ENCODE data around the gene MTA3.

MTA3 gene

GRCh38 chr2:42795841-42796301 lies 227.4 kb downstream of the MTA3 start:
- DNase-seq = no peak
- TF ChIP-seq POLR2A (IDR thresholded peaks at IDR 0.05; ENCODE audit: low read length) = no peak

DNA sequence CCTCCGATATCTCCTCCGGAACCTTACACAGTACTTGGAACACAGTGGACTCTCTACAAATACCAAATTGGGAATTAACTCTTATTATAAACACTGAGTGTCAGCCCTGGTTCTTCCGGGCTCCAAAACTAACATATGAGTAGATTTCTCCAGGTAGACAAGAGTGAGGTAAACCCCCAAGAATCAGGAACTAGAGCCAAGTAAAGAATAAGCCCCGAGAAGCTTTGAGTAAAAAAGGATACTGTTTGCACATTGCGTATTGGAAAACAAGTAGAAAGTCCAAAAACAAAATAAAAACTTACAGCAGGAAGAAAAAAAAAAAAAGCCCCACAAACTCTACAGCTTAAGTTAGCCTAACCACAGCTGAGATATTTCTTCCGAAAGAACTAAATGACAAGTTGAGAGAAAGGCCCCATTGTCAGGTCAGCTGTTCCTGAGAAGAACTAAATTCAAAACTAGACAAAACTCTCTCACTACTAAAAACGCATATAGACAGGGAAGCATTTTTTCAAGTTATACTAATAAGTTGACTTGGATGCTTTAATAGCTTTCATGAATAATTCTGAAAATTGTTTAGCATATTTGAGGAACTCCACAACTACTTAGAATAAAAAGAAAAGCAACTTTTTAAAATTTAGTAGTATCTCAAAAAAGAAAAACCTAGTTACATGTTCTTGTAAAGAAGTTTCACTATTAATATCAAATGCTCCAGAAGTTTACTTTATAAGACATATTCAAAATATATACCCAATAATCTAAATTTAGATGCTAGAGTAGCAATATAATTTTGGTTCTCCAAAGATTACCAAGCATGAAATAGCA lies 228.2 kb downstream of the MTA3 start:
- TF ChIP-seq POLR2A (IDR thresholded peaks at IDR 0.05; ENCODE audit: low read length) (no peak), GATA1 (IDR thresholded peaks at IDR 0.05; ENCODE audit: low read depth, low read length) (no peak)
- DNase-seq = no peak

GRCh38 chr2:42797281-42797680 lies 228.8 kb downstream of the MTA3 start:
- TF ChIP-seq GATA1 (IDR thresholded peaks at IDR 0.05; ENCODE audit: low read depth, low read length) (no peak), POLR2A (IDR thresholded peaks at IDR 0.05; ENCODE audit: low read length) (no peak)
- no peak for DNase-seq

DNA sequence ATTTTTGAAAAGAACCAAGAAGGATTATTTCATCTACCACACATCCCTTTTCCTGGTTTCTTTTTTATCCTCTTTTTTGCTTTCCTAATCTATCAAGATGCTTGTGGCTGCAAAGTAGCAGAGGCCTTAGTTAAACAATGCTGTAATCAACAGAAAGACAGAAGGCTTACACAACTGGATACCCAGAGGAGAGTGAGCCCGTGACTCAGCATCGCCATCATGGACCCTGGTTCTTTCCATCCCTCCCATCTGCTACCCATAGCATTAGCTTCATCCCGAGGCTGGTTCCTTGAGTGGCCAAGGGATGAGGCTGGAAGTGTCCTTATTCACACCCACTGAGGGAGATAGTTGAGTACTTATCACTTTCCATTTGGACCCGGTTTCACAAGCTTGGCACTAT lies 231.4 kb downstream of the MTA3 start:
- TF ChIP-seq GATA1 (IDR thresholded peaks at IDR 0.05; ENCODE audit: low read depth, low read length) (no peak), POLR2A (IDR thresholded peaks at IDR 0.05; ENCODE audit: low read length) (no peak)
- no peak for DNase-seq

GRCh38 chr2:42800461-42800962 lies 232.1 kb downstream of the MTA3 start:
- TF ChIP-seq GATA1 (IDR thresholded peaks at IDR 0.05; ENCODE audit: low read depth, low read length) = no peak
- TF ChIP-seq POLR2A (IDR thresholded peaks at IDR 0.05; ENCODE audit: low read length) = no peak
- DNase-seq = no peak

GRCh38 chr2:42800981-42801380 lies 232.5 kb downstream of the MTA3 start:
- TF ChIP-seq POLR2A (IDR thresholded peaks at IDR 0.05; ENCODE audit: low read length) = no peak
- TF ChIP-seq GATA1 (IDR thresholded peaks at IDR 0.05; ENCODE audit: low read depth, low read length) = no peak
- DNase-seq = no peak

DNA sequence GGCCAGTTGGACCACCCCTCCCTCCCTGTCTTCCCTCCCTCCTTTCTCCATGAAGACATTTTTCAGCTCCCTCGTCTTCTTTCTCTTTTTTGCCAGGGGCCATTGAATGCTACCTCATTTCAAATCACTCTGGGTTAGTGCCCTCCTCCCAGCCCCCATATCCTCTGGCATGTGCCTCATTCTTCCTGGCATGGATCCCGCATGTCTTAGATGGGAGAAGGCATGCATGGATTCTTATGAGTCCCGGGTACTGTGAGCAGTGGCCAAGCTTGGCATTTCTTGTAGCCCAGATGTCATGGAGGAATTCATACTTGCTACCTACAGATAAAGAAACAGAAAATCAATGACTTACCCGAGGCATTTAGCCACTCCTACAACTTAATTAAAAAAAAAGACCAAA lies 232.9 kb downstream of the MTA3 start:
- TF ChIP-seq POLR2A (IDR thresholded peaks at IDR 0.05; ENCODE audit: low read length) (no peak), GATA1 (IDR thresholded peaks at IDR 0.05; ENCODE audit: low read depth, low read length) (no peak)
- DNase-seq = no peak

DNA sequence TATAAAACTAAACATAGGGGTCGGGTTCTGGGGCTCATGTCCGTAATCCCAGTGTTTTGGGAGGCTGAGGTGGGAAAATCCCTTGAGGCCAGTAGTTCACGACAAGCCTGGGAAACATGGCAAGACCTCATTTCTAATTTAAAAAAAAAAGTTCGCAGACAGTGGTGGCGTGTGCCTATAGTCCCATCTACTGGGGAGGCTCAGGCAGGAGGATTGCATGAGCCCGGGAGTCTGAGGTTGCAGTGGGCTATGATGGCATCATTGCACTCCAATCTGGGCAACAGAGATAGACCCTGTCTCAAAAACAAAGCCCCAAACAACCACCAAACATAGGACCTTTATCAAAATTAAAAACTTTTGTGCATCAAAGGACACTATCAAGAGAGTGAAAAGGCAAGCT lies 233.7 kb downstream of the MTA3 start:
- no peak for DNase-seq
- no peak for TF ChIP-seq GATA1 (IDR thresholded peaks at IDR 0.05; ENCODE audit: low read depth, low read length)
- no peak for TF ChIP-seq POLR2A (IDR thresholded peaks at IDR 0.05; ENCODE audit: low read length)

DNA sequence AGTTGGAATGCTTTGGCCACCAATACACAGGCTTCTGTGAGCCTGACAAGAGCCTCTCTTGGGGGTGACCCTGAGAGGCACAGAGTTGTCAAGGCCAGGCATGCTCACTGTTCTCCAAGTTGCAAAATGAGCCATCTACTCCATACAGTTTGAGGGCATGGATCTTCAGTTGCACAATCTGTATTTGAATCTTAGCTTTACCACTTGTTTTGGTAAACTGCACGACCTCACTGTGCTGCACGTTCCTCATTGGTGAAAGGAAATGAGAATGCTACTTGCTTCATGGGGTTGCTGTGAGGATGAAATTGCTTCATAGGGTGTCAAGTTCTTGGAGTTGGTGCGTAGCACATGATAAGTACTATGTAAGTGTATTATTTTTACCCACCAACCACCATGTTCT lies 235.9 kb downstream of the MTA3 start:
- DNase-seq = no peak
- no peak for TF ChIP-seq POLR2A (IDR thresholded peaks at IDR 0.05; ENCODE audit: low read length)
- no peak for TF ChIP-seq GATA1 (IDR thresholded peaks at IDR 0.05; ENCODE audit: low read depth, low read length)

- TF ChIP-seq POLR2A (IDR thresholded peaks at IDR 0.05; ENCODE audit: low read length) (no peak), GATA1 (IDR thresholded peaks at IDR 0.05; ENCODE audit: low read depth, low read length) (no peak)
- no peak for DNase-seq
These were observed 236.5 kb downstream of the MTA3 start for GRCh38 chr2:42804891-42805290.

All from erythroblast (primary cell).